GM12874 (cell line): Measurements from ENCODE around the gene ELOB.

Experiments used
- CTCF ChIP-seq: IDR thresholded peaks from 2 replicates; pipeline ENCODE4 v1.5.1; 2011; ENCODE audit warnings: low read depth, mild to moderate bottlenecking, control low read depth, low read length, moderate library complexity; ENCODE audit not compliant: insufficient read depth

The ELOB gene

GRCh38 chr16:2752035-2752849, 24.8 kb downstream of the ELOB start, which contains the start of gene SRRM2:
TSS of gene SRRM2 (plus strand) at chr16:2752638. CDS start at chr16:2756365, 3,727 bp downstream.
- TF ChIP-seq CTCF, result no peak

GRCh38 chr16:2751577-2752034, 25.5 kb downstream of the ELOB start:
- TF ChIP-seq CTCF, result no peak

- no peak for TF ChIP-seq CTCF
Measured at GRCh38 chr16:2749936-2750335, 27.1 kb downstream of the ELOB start.

GRCh38 chr16:2749476-2749875, 27.6 kb downstream of the ELOB start:
- TF ChIP-seq CTCF, result no peak

GRCh38 chr16:2748757-2749455, 28.2 kb downstream of the ELOB start:
- no peak for TF ChIP-seq CTCF

GRCh38 chr16:2745961-2746360, 31.1 kb downstream of the ELOB start:
- no peak for TF ChIP-seq CTCF

- no peak for TF ChIP-seq CTCF
Measured at GRCh38 chr16:2745116-2745890, 31.8 kb downstream of the ELOB start.
